ENCODE results near the gene PUS1.

DNA sequence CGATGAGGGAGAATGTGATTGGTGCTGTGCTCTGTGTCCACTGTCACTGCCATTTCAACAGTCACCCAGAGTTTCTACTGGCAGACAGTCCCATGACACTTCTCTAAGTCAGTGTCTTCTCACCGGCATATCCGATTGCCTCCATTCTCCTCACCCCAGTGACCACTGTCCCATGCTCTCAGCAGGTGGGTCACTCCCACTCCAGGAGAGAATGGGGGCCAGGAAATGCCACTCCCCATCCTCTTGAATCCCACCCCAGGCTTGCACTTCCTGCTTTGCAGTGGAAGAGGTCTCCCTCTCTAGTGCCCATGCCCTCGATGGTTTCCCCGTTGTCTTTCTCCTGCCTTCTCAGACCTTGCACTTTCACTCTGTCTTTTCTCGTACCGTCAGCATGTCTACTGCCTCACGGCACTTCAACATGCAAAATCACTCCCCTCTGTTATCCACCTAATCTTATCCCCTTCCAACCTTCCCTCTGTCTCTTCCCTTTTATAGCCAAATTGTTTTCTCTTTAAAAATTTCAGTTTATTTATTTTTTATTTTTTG is 18.5 kb downstream of the PUS1 start:
- TF ChIP-seq, protein P1, sequence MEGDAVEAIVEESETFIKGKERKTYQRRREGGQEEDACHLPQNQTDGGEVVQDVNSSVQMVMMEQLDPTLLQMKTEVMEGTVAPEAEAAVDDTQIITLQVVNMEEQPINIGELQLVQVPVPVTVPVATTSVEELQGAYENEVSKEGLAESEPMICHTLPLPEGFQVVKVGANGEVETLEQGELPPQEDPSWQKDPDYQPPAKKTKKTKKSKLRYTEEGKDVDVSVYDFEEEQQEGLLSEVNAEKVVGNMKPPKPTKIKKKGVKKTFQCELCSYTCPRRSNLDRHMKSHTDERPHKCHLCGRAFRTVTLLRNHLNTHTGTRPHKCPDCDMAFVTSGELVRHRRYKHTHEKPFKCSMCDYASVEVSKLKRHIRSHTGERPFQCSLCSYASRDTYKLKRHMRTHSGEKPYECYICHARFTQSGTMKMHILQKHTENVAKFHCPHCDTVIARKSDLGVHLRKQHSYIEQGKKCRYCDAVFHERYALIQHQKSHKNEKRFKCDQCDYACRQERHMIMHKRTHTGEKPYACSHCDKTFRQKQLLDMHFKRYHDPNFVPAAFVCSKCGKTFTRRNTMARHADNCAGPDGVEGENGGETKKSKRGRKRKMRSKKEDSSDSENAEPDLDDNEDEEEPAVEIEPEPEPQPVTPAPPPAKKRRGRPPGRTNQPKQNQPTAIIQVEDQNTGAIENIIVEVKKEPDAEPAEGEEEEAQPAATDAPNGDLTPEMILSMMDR (IDR thresholded peaks at IDR 0.05 in 4 of 5, conservative IDR thresholded peaks at IDR 0.05 in 1 of 5): no peak
- no peak for TF ChIP-seq POLR2A (IDR thresholded peaks at IDR 0.05)

Measured in gastrocnemius medialis (tissue), 4 donors.